ENCODE measurements around the gene CEBPZOS.

DNA sequence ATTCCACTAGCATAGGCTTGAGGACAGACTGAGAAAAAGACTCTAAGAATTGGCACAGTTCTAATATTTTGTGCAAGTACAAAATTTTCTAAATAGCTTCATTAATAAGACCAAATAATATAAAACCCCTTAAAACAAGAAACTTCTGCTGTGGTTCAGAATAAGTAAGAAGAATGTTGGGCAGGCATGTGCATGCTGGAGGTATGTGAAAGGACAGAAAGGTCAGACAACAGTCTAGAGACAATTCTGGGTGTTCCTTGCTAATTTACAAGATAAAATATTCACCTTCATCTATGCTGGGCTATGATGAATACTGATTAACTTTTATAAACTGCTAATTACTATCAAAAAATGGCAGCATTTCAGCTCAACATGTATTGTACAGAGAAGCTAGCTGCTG lies 14.9 kb downstream of the CEBPZOS start:
- TF ChIP-seq, protein P1, sequence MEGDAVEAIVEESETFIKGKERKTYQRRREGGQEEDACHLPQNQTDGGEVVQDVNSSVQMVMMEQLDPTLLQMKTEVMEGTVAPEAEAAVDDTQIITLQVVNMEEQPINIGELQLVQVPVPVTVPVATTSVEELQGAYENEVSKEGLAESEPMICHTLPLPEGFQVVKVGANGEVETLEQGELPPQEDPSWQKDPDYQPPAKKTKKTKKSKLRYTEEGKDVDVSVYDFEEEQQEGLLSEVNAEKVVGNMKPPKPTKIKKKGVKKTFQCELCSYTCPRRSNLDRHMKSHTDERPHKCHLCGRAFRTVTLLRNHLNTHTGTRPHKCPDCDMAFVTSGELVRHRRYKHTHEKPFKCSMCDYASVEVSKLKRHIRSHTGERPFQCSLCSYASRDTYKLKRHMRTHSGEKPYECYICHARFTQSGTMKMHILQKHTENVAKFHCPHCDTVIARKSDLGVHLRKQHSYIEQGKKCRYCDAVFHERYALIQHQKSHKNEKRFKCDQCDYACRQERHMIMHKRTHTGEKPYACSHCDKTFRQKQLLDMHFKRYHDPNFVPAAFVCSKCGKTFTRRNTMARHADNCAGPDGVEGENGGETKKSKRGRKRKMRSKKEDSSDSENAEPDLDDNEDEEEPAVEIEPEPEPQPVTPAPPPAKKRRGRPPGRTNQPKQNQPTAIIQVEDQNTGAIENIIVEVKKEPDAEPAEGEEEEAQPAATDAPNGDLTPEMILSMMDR (IDR thresholded peaks at IDR 0.05) = no peak
- no peak for TF ChIP-seq POLR2A (IDR thresholded peaks at IDR 0.05)
- TF ChIP-seq POLR2AphosphoS5 (IDR thresholded peaks at IDR 0.05) = no peak
